IPS-18a (cell line): ENCODE measurements around the gene SLC23A2.
"Not testable (repeated sequence)": the region's sequence is repeated elsewhere in the genome, so short reads cannot be mapped to it uniquely, and the experiment has no call there.

Experiments used
- H3K27ac ChIP-seq: one replicate; pipeline ENCODE4 v1.5.1; 2013; ENCODE audit warnings: low read length
- H3K27me3 ChIP-seq: one replicate; pipeline ENCODE4 v1.6.1; 2013; ENCODE audit warnings: mild to moderate bottlenecking, low read length; ENCODE audit not compliant: control insufficient read depth, insufficient read depth
- H3K36me3 ChIP-seq: one replicate; pipeline ENCODE4 v1.6.1; 2013; ENCODE audit warnings: low read depth, low read length; ENCODE audit not compliant: control insufficient read depth
- H3K4me1 ChIP-seq: one replicate; pipeline ENCODE4 v1.6.1; 2013; ENCODE audit warnings: low read depth, low read length; ENCODE audit not compliant: control insufficient read depth
- H3K4me3 ChIP-seq: one replicate; pipeline ENCODE4 v1.5.1; 2013; ENCODE audit warnings: low read length
- H3K9ac ChIP-seq: one replicate; pipeline ENCODE4 v1.6.1; 2013; ENCODE audit warnings: mild to moderate bottlenecking, low read length, moderate library complexity
- H3K9me3 ChIP-seq: one replicate; pipeline ENCODE4 v1.6.1; 2013; ENCODE audit warnings: low read depth, low read length; ENCODE audit not compliant: control insufficient read depth

The SLC23A2 gene

GRCh38 chr20:4880051-4880450 is 121.3 kb downstream of the SLC23A2 start:
- Histone ChIP-seq H3K4me3 (no peak overlapping the region), H3K36me3 (no peaks in the 10 kb centered on the region), H3K9ac (no peak overlapping the region), H3K27ac (no peak overlapping the region), H3K27me3 (no peaks in the 10 kb centered on the region), H3K9me3 (no peaks in the 10 kb centered on the region), H3K4me1 (no peaks in the 10 kb centered on the region)

GRCh38 chr20:4878099-4878498 is 123.2 kb downstream of the SLC23A2 start:
- not testable (repeated sequence) for H3K4me1 ChIP-seq, H3K36me3 ChIP-seq, H3K27ac ChIP-seq, H3K9ac ChIP-seq, H3K27me3 ChIP-seq, H3K4me3 ChIP-seq, H3K9me3 ChIP-seq

DNA sequence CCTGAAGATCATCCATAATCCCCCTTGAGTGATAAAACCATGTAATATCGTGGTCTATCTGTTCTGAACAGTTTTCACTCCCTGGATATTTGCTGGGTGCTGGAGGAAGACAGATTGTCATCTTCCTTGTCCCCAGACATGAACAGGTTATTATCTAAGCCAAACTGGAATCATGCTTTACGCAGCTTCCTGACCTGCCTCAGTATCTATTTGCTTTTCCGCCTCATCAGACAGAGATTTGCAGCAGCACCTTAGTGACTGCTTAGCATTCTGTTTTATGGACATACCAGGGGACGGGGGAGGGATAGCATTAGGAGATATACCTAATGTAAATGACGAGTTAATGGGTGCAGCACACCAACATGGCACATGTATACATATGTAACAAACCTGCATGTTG is 124.6 kb downstream of the SLC23A2 start:
- H3K4me3 ChIP-seq, result no peak overlapping the region
- H3K4me1 ChIP-seq, result no peaks in the 10 kb centered on the region
- H3K36me3 ChIP-seq, result no peaks in the 10 kb centered on the region
- H3K27me3 ChIP-seq, result no peaks in the 10 kb centered on the region
- no peaks in the 10 kb centered on the region for H3K9me3 ChIP-seq
- H3K9ac ChIP-seq, result no peak overlapping the region
- H3K27ac ChIP-seq, result no peak overlapping the region

DNA sequence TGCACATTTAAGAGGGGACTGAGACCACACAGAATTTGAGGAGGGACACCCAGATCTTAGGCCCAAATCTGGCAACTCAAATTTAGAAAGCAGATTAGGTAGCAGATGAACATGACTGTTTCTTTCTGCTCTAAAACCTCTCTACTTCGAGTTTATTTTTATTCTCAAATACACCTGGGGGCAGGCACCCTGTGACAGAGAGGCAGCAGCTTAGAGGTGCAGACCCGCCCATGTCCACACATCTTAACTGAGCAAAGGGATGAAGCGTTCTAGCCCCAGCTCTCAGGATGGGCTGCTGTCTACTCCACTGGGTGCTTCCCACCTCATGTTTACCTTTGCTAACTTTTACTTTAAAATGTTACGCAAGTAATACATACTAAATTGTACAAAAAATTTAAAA is 125.0 kb downstream of the SLC23A2 start:
- H3K36me3 ChIP-seq, result no peaks in the 10 kb centered on the region
- H3K4me3 ChIP-seq, result no peak overlapping the region
- no peaks in the 10 kb centered on the region for H3K4me1 ChIP-seq
- no peak overlapping the region for H3K27ac ChIP-seq
- H3K9ac ChIP-seq, result no peak overlapping the region
- H3K27me3 ChIP-seq, result no peaks in the 10 kb centered on the region
- no peaks in the 10 kb centered on the region for H3K9me3 ChIP-seq

GRCh38 chr20:4875578-4876067 is 125.7 kb downstream of the SLC23A2 start:
- Histone ChIP-seq H3K36me3 (no peaks in the 10 kb centered on the region), H3K27me3 (no peaks in the 10 kb centered on the region), H3K4me1 (no peaks in the 10 kb centered on the region), H3K4me3 (no peak overlapping the region), H3K27ac (no peak overlapping the region), H3K9me3 (no peaks in the 10 kb centered on the region), H3K9ac (no peak overlapping the region)

GRCh38 chr20:4873396-4873795 is 127.9 kb downstream of the SLC23A2 start:
- Histone ChIP-seq H3K36me3 (peaks cover 4% of the 10 kb centered on the region), H3K9ac (no peak overlapping the region), H3K27me3 (no peaks in the 10 kb centered on the region), H3K27ac (no peak overlapping the region), H3K4me1 (no peaks in the 10 kb centered on the region), H3K9me3 (no peaks in the 10 kb centered on the region), H3K4me3 (no peak overlapping the region)

DNA sequence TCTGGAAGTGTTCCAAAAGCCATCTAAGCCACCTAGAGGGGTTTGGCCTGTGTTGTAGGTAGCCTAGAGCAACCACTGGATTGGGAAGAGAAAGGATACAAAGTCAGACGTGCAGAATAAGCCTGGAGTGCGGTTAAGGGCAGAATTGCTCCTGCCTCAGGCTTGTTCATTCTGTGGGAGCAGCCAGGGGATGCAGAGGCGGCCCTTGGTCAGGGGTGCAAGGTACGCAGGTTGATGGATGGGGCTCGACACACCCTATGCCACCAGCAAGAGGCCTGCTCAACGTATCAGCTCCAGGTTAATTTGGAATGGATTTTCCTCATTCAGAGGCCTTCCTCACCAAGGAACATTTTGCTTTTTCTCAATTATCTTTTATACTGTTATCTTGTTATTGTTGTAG is 129.8 kb downstream of the SLC23A2 start:
- no peak overlapping the region for H3K27ac ChIP-seq
- no peaks in the 10 kb centered on the region for H3K9me3 ChIP-seq
- H3K36me3 ChIP-seq, result peaks cover 4% of the 10 kb centered on the region

GRCh38 chr20:4870906-4871305 is 130.4 kb downstream of the SLC23A2 start:
- H3K36me3 ChIP-seq, result peaks cover 4% of the 10 kb centered on the region
- H3K9me3 ChIP-seq, result no peaks in the 10 kb centered on the region
- no peak overlapping the region for H3K27ac ChIP-seq
- H3K27me3 ChIP-seq, result no peaks in the 10 kb centered on the region
- no peak overlapping the region for H3K9ac ChIP-seq
- no peak overlapping the region for H3K4me3 ChIP-seq
- no peaks in the 10 kb centered on the region for H3K4me1 ChIP-seq

More for the DNA sequence above, 129.8 kb downstream of the SLC23A2 start:
- Histone ChIP-seq H3K27me3 (no peaks in the 10 kb centered on the region), H3K4me1 (no peaks in the 10 kb centered on the region), H3K4me3 (no peak overlapping the region), H3K9ac (no peak overlapping the region)

GRCh38 chr20:4869290-4870193 is 131.8 kb downstream of the SLC23A2 start:
- Histone ChIP-seq H3K27me3 (no peaks in the 10 kb centered on the region), H3K9me3 (no peaks in the 10 kb centered on the region), H3K27ac (no peak overlapping the region), H3K36me3 (peaks cover 4% of the 10 kb centered on the region), H3K4me1 (no peaks in the 10 kb centered on the region), H3K9ac (no peak overlapping the region), H3K4me3 (no peak overlapping the region)

DNA sequence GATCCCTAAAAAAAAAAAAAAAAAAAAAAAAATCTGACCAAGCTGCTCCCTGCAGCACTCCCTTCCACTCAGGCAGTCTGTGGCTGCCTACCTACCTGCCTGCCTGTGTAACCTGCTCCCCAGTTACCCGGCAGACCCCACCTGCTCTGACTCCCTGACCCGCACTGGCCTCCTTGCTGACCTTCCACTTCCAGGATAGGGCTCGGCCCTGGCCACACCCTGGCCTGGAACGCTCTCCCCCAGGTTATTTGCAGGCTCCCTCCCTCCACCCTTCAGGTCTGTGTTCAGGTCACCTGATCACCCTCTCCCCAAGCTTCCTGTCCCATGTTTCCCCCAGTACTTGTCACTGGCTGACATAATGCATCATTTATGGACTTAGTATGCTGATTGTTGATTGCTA is 134.3 kb downstream of the SLC23A2 start:
- Histone ChIP-seq H3K9me3 (no peaks in the 10 kb centered on the region), H3K27ac (no peak overlapping the region), H3K9ac (no peak overlapping the region), H3K27me3 (no peaks in the 10 kb centered on the region), H3K4me1 (no peaks in the 10 kb centered on the region), H3K36me3 (peaks cover 4% of the 10 kb centered on the region), H3K4me3 (no peak overlapping the region)

DNA sequence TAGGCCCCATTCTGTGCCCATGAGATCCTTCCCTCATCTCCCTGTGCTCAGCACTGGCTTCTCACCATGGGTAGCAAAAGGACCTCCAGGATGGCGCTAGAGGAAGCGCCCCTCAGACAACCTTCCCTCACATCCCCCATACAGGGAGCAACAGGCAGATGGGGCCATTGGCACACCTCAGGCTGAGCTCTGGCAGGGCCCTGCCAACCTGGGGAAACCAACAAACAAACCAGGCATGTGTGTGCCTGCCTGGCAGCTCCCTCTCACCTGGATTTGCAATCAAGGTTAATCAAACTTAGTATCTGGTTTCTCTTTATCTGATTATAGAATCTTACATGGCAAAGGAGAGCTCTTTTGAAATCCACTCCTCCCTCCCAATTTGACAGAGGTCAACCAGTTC is 134.9 kb downstream of the SLC23A2 start:
- no peak overlapping the region for H3K9ac ChIP-seq
- no peaks in the 10 kb centered on the region for H3K9me3 ChIP-seq
- no peaks in the 10 kb centered on the region for H3K27me3 ChIP-seq
- H3K36me3 ChIP-seq, result peaks cover 7% of the 10 kb centered on the region
- no peak overlapping the region for H3K27ac ChIP-seq
- no peaks in the 10 kb centered on the region for H3K4me1 ChIP-seq
- no peak overlapping the region for H3K4me3 ChIP-seq

DNA sequence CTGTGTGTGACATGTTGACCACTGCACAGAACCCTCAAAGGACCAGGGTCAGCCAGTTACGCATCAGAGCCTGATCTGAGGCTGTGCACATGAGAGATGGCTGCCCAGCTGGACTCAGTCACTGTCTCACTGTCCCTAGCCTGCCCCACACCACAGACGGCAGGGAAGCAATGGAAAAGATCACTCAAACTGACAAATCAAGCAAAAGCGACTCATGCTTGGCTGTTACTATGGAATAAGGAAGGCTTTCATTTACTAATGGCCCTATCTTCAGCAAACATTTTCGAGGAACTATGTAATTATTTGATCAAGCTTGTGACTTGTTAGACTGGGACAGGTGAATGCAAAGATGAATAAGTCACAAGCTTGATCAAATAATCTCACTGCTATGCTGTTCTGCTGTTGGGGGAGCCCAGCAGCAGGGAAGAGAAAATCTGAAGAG is 137.0 kb downstream of the SLC23A2 start:
- Histone ChIP-seq H3K9ac (no peak overlapping the region), H3K27me3 (no peaks in the 10 kb centered on the region), H3K9me3 (no peaks in the 10 kb centered on the region), H3K36me3 (peaks cover 16% of the 10 kb centered on the region), H3K4me3 (no peak overlapping the region), H3K4me1 (no peaks in the 10 kb centered on the region), H3K27ac (no peak overlapping the region)
